ENCODE measurements around the gene CTSE. TPM values are rescaled to one million over a fixed set of nuclear protein-coding genes. Genes with fewer than 3 reads are reported as not detected.

CTSE gene
- total and polyA plus RNA-seq, 2 of the 13 experiments (the other 11 are each of a cell fraction or from before 2014, with no cell fraction given), result 0.50 to 0.69 TPM

DNA sequence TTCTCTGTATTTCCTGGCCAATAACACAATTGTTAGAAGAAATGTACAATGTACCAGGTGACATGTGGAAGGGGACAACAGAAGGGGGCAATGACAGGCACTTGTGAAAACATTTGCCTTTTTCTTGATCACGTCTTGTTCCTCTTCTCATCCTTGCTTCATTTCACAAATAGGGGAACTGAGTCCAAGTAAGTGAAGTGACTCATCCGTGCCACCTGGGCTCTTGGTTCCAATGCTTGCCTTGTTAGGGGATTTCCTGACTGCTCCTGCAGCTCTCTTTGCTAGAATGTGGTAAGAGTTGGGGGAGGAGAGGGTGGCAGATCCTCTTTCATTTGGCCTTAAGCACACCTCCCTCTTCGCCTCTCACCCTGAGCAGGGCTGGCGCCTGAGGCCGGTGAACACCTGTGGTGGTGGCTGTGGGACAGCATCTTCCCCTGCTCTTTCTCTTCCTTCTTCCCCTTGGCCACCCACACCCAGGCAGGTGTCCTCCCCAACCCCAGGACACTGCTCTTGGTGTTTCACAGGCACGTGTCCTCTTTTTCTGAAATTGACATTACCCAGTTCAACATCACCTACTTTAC is 27.1 kb upstream of the CTSE start:
- no peak overlapping the region for H3K4me2 ChIP-seq (ENCODE audit: low read depth, low read length)
- peaks cover 24% of the 10 kb centered on the region for H3K79me2 ChIP-seq (ENCODE audit: insufficient read depth, low read length)
- H3K27me3 ChIP-seq (ENCODE audit: control insufficient read depth in 1 of 2, insufficient read depth in 2 of 2, low read length in 2 of 2), result no peaks in the 10 kb centered on the region
- H3K9ac ChIP-seq (ENCODE audit: insufficient read depth, low read depth, low read length), result no peak overlapping the region
- intact Hi-C loops (cut with micrococcal nuclease; ENCODE audit: unreplicated experiment) (no loop called here), in situ Hi-C loops (cut with HindIII; ENCODE audit: extremely low pct_ligation_motif_present, low pct_unique_long_range_greater_than_20kb) (no loop called here)
- no peaks in the 10 kb centered on the region for H4K20me1 ChIP-seq (ENCODE audit: insufficient read depth, low read length)
- peaks cover 65% of the 10 kb centered on the region for H3K4me1 ChIP-seq (ENCODE audit: insufficient read depth, low read length)
- CTCF ChIA-PET (ENCODE audit: low intra/inter-chr PET ratio, low total read pairs), result no interaction called here
- BruUV-seq (replicated peaks), result no TSS peak
- FAIRE-seq (no peak), DNase-seq (ENCODE audit: low spot score) (no peak), ATAC-seq (no peak)
- H3K36me3 ChIP-seq (replicated peaks in 1 of 2; ENCODE audit: control insufficient read depth in 1 of 2, insufficient read depth in 2 of 2, low read length in 2 of 2), result no peaks in the 10 kb centered on the region
- POLR2A ChIA-PET, result no interaction called here
- no peak overlapping the region for H2AFZ ChIP-seq (ENCODE audit: low read length)
- H3K9me3 ChIP-seq (ENCODE audit: low read length), result no peaks in the 10 kb centered on the region
- H3K4me3 ChIP-seq (replicated peaks in 1 of 3; ENCODE audit: insufficient read depth in 1 of 3, low read depth in 2 of 3, low read length in 3 of 3), result no peak overlapping the region
- H3K27ac ChIP-seq (ENCODE audit: extremely low read length, insufficient read depth, low read length), result no peak overlapping the region
- 93% methylated on average over 6 of the region's 6 CpGs for WGBS (ENCODE audit: low lambda C conversion rate)
- TF ChIP-seq ZNF430 (CRISPR knock-in tag; IDR thresholded peaks at IDR 0.05), result no peak
- no peak for TF ChIP-seq PITX1 (CRISPR knock-in tag; IDR thresholded peaks at IDR 0.05)
- no peak for TF ChIP-seq AGO1 (IDR thresholded peaks at IDR 0.05; ENCODE audit: low read depth, low read length, poor library complexity, severe bottlenecking)
- TF ChIP-seq PAF1 (CRISPR knock-in tag; IDR thresholded peaks at IDR 0.05), result no peak
- TF ChIP-seq, protein P1, sequence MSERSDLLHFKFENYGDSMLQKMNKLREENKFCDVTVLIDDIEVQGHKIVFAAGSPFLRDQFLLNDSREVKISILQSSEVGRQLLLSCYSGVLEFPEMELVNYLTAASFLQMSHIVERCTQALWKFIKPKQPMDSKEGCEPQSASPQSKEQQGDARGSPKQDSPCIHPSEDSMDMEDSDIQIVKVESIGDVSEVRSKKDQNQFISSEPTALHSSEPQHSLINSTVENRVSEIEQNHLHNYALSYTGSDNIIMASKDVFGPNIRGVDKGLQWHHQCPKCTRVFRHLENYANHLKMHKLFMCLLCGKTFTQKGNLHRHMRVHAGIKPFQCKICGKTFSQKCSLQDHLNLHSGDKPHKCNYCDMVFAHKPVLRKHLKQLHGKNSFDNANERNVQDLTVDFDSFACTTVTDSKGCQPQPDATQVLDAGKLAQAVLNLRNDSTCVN (CRISPR knock-in tag; IDR thresholded peaks at IDR 0.05; ENCODE audit: borderline replicate concordance), result no peak
- no peak for TF ChIP-seq NFE2L2 (IDR thresholded peaks at IDR 0.05; ENCODE audit: low read length)
- no peak for TF ChIP-seq ZNF839 (CRISPR knock-in tag; IDR thresholded peaks at IDR 0.05; ENCODE audit: borderline replicate concordance)
- no peak for TF ChIP-seq AKAP8 (CRISPR knock-in tag; IDR thresholded peaks at IDR 0.05)
- TF ChIP-seq, protein P2, sequence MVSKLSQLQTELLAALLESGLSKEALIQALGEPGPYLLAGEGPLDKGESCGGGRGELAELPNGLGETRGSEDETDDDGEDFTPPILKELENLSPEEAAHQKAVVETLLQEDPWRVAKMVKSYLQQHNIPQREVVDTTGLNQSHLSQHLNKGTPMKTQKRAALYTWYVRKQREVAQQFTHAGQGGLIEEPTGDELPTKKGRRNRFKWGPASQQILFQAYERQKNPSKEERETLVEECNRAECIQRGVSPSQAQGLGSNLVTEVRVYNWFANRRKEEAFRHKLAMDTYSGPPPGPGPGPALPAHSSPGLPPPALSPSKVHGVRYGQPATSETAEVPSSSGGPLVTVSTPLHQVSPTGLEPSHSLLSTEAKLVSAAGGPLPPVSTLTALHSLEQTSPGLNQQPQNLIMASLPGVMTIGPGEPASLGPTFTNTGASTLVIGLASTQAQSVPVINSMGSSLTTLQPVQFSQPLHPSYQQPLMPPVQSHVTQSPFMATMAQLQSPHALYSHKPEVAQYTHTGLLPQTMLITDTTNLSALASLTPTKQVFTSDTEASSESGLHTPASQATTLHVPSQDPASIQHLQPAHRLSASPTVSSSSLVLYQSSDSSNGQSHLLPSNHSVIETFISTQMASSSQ (IDR thresholded peaks at IDR 0.05; ENCODE audit: low read depth), result no peak
- TF ChIP-seq, protein P2 (CRISPR knock-in tag; IDR thresholded peaks at IDR 0.05; ENCODE audit: borderline replicate concordance), result no peak
- no peak for TF ChIP-seq KDM2A (CRISPR knock-in tag; IDR thresholded peaks at IDR 0.05; ENCODE audit: borderline replicate concordance, low read depth)
- no peak for TF ChIP-seq ZSCAN30 (CRISPR knock-in tag; IDR thresholded peaks at IDR 0.05)
- TF ChIP-seq, protein P3, sequence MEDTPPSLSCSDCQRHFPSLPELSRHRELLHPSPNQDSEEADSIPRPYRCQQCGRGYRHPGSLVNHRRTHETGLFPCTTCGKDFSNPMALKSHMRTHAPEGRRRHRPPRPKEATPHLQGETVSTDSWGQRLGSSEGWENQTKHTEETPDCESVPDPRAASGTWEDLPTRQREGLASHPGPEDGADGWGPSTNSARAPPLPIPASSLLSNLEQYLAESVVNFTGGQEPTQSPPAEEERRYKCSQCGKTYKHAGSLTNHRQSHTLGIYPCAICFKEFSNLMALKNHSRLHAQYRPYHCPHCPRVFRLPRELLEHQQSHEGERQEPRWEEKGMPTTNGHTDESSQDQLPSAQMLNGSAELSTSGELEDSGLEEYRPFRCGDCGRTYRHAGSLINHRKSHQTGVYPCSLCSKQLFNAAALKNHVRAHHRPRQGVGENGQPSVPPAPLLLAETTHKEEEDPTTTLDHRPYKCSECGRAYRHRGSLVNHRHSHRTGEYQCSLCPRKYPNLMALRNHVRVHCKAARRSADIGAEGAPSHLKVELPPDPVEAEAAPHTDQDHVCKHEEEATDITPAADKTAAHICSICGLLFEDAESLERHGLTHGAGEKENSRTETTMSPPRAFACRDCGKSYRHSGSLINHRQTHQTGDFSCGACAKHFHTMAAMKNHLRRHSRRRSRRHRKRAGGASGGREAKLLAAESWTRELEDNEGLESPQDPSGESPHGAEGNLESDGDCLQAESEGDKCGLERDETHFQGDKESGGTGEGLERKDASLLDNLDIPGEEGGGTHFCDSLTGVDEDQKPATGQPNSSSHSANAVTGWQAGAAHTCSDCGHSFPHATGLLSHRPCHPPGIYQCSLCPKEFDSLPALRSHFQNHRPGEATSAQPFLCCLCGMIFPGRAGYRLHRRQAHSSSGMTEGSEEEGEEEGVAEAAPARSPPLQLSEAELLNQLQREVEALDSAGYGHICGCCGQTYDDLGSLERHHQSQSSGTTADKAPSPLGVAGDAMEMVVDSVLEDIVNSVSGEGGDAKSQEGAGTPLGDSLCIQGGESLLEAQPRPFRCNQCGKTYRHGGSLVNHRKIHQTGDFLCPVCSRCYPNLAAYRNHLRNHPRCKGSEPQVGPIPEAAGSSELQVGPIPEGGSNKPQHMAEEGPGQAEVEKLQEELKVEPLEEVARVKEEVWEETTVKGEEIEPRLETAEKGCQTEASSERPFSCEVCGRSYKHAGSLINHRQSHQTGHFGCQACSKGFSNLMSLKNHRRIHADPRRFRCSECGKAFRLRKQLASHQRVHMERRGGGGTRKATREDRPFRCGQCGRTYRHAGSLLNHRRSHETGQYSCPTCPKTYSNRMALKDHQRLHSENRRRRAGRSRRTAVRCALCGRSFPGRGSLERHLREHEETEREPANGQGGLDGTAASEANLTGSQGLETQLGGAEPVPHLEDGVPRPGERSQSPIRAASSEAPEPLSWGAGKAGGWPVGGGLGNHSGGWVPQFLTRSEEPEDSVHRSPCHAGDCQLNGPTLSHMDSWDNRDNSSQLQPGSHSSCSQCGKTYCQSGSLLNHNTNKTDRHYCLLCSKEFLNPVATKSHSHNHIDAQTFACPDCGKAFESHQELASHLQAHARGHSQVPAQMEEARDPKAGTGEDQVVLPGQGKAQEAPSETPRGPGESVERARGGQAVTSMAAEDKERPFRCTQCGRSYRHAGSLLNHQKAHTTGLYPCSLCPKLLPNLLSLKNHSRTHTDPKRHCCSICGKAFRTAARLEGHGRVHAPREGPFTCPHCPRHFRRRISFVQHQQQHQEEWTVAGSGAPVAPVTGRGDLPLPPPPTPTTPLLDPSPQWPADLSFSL (CRISPR knock-in tag; IDR thresholded peaks at IDR 0.05), result no peak
- no peak for TF ChIP-seq ARNT2 (CRISPR knock-in tag; IDR thresholded peaks at IDR 0.05; ENCODE audit: low read depth)

All from HepG2 (cell line).